Pancreas (tissue), 10 donors: ENCODE results near the gene NOLC1. TPM values are rescaled to one million over a fixed set of nuclear protein-coding genes. Genes with fewer than 3 reads are reported as not detected.

ENCODE experiments used
- ATAC-seq, 4 donors: fragments of 200-7000 bp; cut with Tn5 transposase; one replicate each; pipeline versions ENCODE4 v1.8.0 to v1.9.1; 2020; ENCODE audit warnings: mild to moderate bottlenecking in 4 of 4, moderate library complexity in 4 of 4
- DNase-seq, 6 donors: peaks; one replicate each; pipeline ENCODE4 v3.0.0-alpha.2; 2020
- FAIRE-seq: peaks from 2 replicates; lab custom pipeline; 2012; peaks lifted over from hg19 to GRCh38; lab: Jason Lieb, UNC
- H3K27ac ChIP-seq, 4 donors: fragments of 200-600 bp; sonication (generic); 1 replicate in 3 of 4; 2 replicates in 1 of 4; pipeline versions ENCODE4 v1.5.0 to v1.8.0; 2020
- H3K27me3 ChIP-seq, 4 donors: fragments of 200-600 bp; one replicate each; pipeline ENCODE4 v1.8.0; 2021
- H3K36me3 ChIP-seq, 3 donors: fragments of 200-600 bp; sonication (generic) in 1 of 3; one replicate each; pipeline versions ENCODE4 v1.5.0 to v1.8.0; 2020 to 2021
- H3K4me1 ChIP-seq, 3 donors: fragments of 200-600 bp; one replicate each; pipeline ENCODE4 v1.8.0; 2021
- H3K4me3 ChIP-seq, 4 donors: fragments of 200-600 bp; sonication (generic) in 2 of 4; one replicate each; pipeline versions ENCODE4 v1.5.0 to v1.8.0; 2020 to 2021
- H3K9me3 ChIP-seq, 4 donors: fragments of 200-600 bp; one replicate each; pipeline ENCODE4 v1.8.0; 2021
- WGBS, 2 donors: extraction: QIAGEN DNeasy Blood & Tissue Kit; methylation state at CpG; one replicate each; pipeline ENCODE4 v1.1.7; 2013; 5-methylcytosine and 5-hydroxymethylcytosine counted together
- intact Hi-C, 3 donors: fragments of 100-400 bp; cut with DNase I; formaldehyde crosslinking; loops; one replicate each; pipeline versions ENCODE4 v1.11.1 to v1.14.2; 2022
- polyA plus RNA-seq, 2 donors: library from polyadenylated mRNA; stranded (reverse); fragments of 200-250 nt; gene quantifications; one replicate each; pipeline ENCODE4 v1.2.3, GENCODE V29; 2013
- total RNA-seq, 6 donors: library from RNA; stranded (reverse); fragmentation: NEBNext Ultra II Directional in 4 of 6; extraction: Animal tissue kit (Norgen Biotek cat#: 25700) in 4 of 6; gene quantifications; one replicate each; pipeline versions ENCODE4 v1.2.1 to v1.2.4, GENCODE V29; 2021 to 2023
- TF ChIP-seq, protein P1 (sequence below), 4 donors: fragments of 200-600 bp; sonication (generic) in 3 of 4; IDR thresholded peaks; one replicate each; pipeline versions ENCODE4 v1.5.0 to v1.8.0; 2021; ENCODE audit warnings: antibody characterized with exemption in 4 of 4
- donor health status: healthy with polysubstance abuse.
- donor health status: DM: no; HTN: no; CAD: no; lungs with moderate emphysema.
- donor health status: DM: no; HTN: no; CAD: no.
- donor health status: control.
- donor health status: control.
- donor health status: Bipolar disorder and iron deficiency.
- donor health status: DM: yes; HTN: yes; CAD: no.
- donor health status: DM: no; HTN: no; CAD: no.
- donor health status: DM: no; HTN: no; CAD: no.
- donor health status: DM: yes; HTN: yes; CAD: no.

NOLC1 gene
- total and polyA plus RNA-seq, 8 donors = 14.8 to 33.7 (median 25.7) TPM

DNA sequence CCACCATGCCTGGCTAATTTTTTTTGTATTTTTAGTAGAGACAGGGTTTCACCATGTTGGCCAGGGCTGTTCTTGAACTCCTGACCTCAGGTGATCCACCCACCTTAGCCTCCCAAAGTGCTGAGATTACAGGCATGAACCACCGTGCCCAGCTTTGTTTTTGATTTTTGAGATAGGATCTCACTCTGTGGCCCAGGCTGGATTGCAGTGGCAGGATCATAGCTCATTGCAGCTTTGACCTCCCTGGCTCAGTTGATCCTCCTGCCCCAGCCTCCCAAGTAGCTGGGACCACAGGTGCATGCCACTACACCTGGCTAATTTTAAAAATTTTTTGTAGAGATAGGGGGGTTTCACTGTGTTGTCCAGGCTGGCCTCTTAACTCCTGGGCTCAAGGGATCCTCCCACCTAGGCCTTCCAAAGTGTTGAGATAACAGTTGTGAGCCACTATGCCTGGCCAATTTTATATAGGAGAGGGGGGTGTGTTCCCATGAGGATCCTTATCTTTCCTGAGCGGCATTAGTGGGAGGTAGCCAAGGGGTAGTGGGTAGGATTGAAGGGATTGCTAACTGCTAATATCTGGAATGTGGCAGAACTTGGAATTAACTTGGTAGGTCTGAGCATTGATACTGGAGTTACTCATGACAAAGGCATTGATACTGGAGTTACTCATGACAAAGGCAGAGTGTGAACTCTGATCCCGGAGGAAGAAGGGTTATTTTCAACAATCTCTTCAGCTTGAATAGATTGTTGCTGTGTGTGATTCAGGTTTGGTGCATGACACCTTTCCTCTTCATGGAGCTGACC lies 1.0 kb upstream of the NOLC1 start:
- peak overlapping the region in 3 of 4 donors; percentile 64 to 86 (median 83) for H3K4me3 ChIP-seq
- H3K36me3 ChIP-seq = peaks cover 3 to 17% (median 11%) of the 10 kb centered on the region in 3 donors
- WGBS, 2 donors = 51 to 53% methylated on average over 3 of the region's 3 CpGs
- peak overlapping the region; percentile 84 to 88 (median 85) for H3K27ac ChIP-seq
- peaks cover 0 to 12% (median 11%) of the 10 kb centered on the region in 3 donors for H3K4me1 ChIP-seq
- H3K27me3 ChIP-seq = no peaks in the 10 kb centered on the region
- no peak for FAIRE-seq
- intact Hi-C loops = no loop called here
- peak in 2 of 4 donors; percentile 1 for ATAC-seq
- TF ChIP-seq, protein P1, sequence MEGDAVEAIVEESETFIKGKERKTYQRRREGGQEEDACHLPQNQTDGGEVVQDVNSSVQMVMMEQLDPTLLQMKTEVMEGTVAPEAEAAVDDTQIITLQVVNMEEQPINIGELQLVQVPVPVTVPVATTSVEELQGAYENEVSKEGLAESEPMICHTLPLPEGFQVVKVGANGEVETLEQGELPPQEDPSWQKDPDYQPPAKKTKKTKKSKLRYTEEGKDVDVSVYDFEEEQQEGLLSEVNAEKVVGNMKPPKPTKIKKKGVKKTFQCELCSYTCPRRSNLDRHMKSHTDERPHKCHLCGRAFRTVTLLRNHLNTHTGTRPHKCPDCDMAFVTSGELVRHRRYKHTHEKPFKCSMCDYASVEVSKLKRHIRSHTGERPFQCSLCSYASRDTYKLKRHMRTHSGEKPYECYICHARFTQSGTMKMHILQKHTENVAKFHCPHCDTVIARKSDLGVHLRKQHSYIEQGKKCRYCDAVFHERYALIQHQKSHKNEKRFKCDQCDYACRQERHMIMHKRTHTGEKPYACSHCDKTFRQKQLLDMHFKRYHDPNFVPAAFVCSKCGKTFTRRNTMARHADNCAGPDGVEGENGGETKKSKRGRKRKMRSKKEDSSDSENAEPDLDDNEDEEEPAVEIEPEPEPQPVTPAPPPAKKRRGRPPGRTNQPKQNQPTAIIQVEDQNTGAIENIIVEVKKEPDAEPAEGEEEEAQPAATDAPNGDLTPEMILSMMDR (IDR thresholded peaks at IDR 0.05) = no peak
- peak in 1 of 6 donors; percentile 20 for DNase-seq
- no peaks in the 10 kb centered on the region for H3K9me3 ChIP-seq

- H3K4me3 ChIP-seq = peak overlapping the region; percentile 64 to 95 (median 84)
- ATAC-seq (peak; percentile 29 to 50 (median 36)), DNase-seq (peak in 1 of 6 donors; percentile 64), FAIRE-seq (no peak)
- H3K4me1 ChIP-seq = peaks cover 0 to 12% (median 11%) of the 10 kb centered on the region in 3 donors
- intact Hi-C loops = no loop called here
- peak overlapping the region; percentile 84 to 88 (median 85) for H3K27ac ChIP-seq
- TF ChIP-seq, protein P1 (IDR thresholded peaks at IDR 0.05) = no peak
- H3K27me3 ChIP-seq = no peaks in the 10 kb centered on the region
- no peaks in the 10 kb centered on the region for H3K9me3 ChIP-seq
- peaks cover 3 to 21% (median 14%) of the 10 kb centered on the region in 3 donors for H3K36me3 ChIP-seq
- WGBS, 2 donors = 0 to 1% methylated on average over 19 of the region's 19 CpGs
These were observed 329 bp downstream of the NOLC1 start for GRCh38 chr10:102152545-102152890.

GRCh38 chr10:102153093-102153620 lies 968 bp downstream of the NOLC1 start:
- Histone ChIP-seq H3K4me1 (peaks cover 0 to 12% (median 11%) of the 10 kb centered on the region in 3 donors), H3K27ac (peak overlapping the region in 2 of 4 donors; percentile 85 to 88), H3K9me3 (no peaks in the 10 kb centered on the region), H3K4me3 (peak overlapping the region; percentile 64 to 95 (median 84)), H3K36me3 (peaks cover 3 to 28% (median 19%) of the 10 kb centered on the region in 3 donors), H3K27me3 (no peaks in the 10 kb centered on the region)
- intact Hi-C loops = no loop called here
- FAIRE-seq = no peak
- 29 to 35% methylated on average over 5 of the region's 5 CpGs for WGBS, 2 donors
- no peak for ATAC-seq
- DNase-seq = no peak
- TF ChIP-seq, protein P1 (IDR thresholded peaks at IDR 0.05) = no peak

- Histone ChIP-seq H3K9me3 (no peaks in the 10 kb centered on the region), H3K36me3 (peaks cover 6 to 29% (median 13%) of the 10 kb centered on the region in 3 donors), H3K27me3 (no peaks in the 10 kb centered on the region), H3K27ac (no peak overlapping the region), H3K4me3 (no peak overlapping the region), H3K4me1 (peaks cover 0 to 12% (median 11%) of the 10 kb centered on the region in 3 donors)
- FAIRE-seq = no peak
- intact Hi-C loops = no loop called here
- 89 to 94% methylated on average over 11 of the region's 11 CpGs for WGBS, 2 donors
- TF ChIP-seq, protein P1 (IDR thresholded peaks at IDR 0.05) = no peak
- ATAC-seq = no peak
- DNase-seq = no peak
These were observed 2.4 kb downstream of the NOLC1 start for GRCh38 chr10:102154466-102155116.
